CD4-positive, CD25-positive, alpha-beta regulatory T cell (primary cell): ENCODE data around the gene ST6GALNAC5. TPM values are rescaled to one million over a fixed set of nuclear protein-coding genes. Genes with fewer than 3 reads are reported as not detected.
A peak's percentile ranks its signal among the peaks of the same experiment; 100 is the strongest.

ENCODE experiments used
- ATAC-seq, 2 donors: fragments of 150-1000 bp; cut with Tn5 transposase; one replicate each; pipeline ENCODE4 v1.10.0; 2021; ENCODE audit warnings: low read depth in 2 of 2, moderate number of reproducible peaks in 2 of 2, moderate library complexity in 1 of 2
- DNase-seq, 3 donors: peaks; one replicate each; pipeline versions ENCODE4 v3.0.0 to v3.0.0-alpha.2; 2012 to 2022; ENCODE audit warnings: mixed read lengths in 1 of 3
- H3K27ac ChIP-seq: one replicate; pipeline ENCODE4 v1.7.0; 2013; ENCODE audit warnings: mild to moderate bottlenecking, low read length; ENCODE audit not compliant: insufficient read depth, poor library complexity, severe bottlenecking
- H3K27me3 ChIP-seq: one replicate; pipeline ENCODE4 v1.7.0; 2013; ENCODE audit warnings: low read length; ENCODE audit not compliant: control insufficient read depth, insufficient read depth
- H3K36me3 ChIP-seq: one replicate; pipeline ENCODE4 v1.7.0; 2013; ENCODE audit warnings: mild to moderate bottlenecking, low read length, moderate library complexity; ENCODE audit not compliant: control insufficient read depth, insufficient read depth
- H3K4me1 ChIP-seq: 2 replicates; pipeline ENCODE4 v1.7.0; 2013; ENCODE audit warnings: mild to moderate bottlenecking, low read length; ENCODE audit not compliant: insufficient read depth, control insufficient read depth, poor library complexity, severe bottlenecking
- H3K4me3 ChIP-seq: one replicate; pipeline ENCODE4 v1.7.0; 2013; ENCODE audit warnings: low read depth, mild to moderate bottlenecking, low read length, moderate library complexity
- H3K9me3 ChIP-seq, 2 experiments: 1 replicate in 1 of 2; 2 replicates in 1 of 2; pipeline ENCODE4 v1.7.0; 2013; ENCODE audit warnings: low read length in 2 of 2, mild to moderate bottlenecking in 1 of 2, moderate library complexity in 1 of 2; ENCODE audit not compliant: control insufficient read depth in 2 of 2
- H3K27ac Mint-ChIP-seq, 3 donors: one replicate each; pipeline ENCODE4 v1.8.0; 2020 to 2022; ENCODE audit warnings: mild to moderate bottlenecking in 3 of 3, mixed read lengths in 3 of 3, moderate library complexity in 2 of 3
- H3K27me3 Mint-ChIP-seq: one replicate; pipeline ENCODE4 v1.8.0; 2022; ENCODE audit warnings: mild to moderate bottlenecking, mixed read lengths
- H3K36me3 Mint-ChIP-seq: one replicate; pipeline ENCODE4 v1.8.0; 2020; ENCODE audit warnings: mixed read lengths
- H3K4me1 Mint-ChIP-seq, 4 donors: one replicate each; pipeline ENCODE4 v1.8.0; 2020 to 2022; ENCODE audit warnings: mixed read lengths in 4 of 4, mild to moderate bottlenecking in 1 of 4
- H3K4me3 Mint-ChIP-seq, 4 donors: one replicate each; pipeline ENCODE4 v1.8.0; 2020 to 2022; ENCODE audit warnings: mild to moderate bottlenecking in 4 of 4, mixed read lengths in 4 of 4, moderate library complexity in 3 of 4
- H3K9me3 Mint-ChIP-seq, 7 donors: one replicate each; pipeline ENCODE4 v1.8.0; 2020 to 2022; ENCODE audit warnings: mixed read lengths in 7 of 7, mild to moderate bottlenecking in 3 of 7, moderate library complexity in 2 of 7
- polyA plus RNA-seq, 4 donors: library from polyadenylated mRNA; unstranded; fragments of 300-500 nt; fragmentation: Illumina TruSeq; gene quantifications; one replicate each; pipeline ENCODE4 v1.2.3, GENCODE V29; 2021
- total RNA-seq: library from RNA; stranded (reverse); gene quantifications from one replicate; pipeline ENCODE4 v1.2.3, GENCODE V29; 2022

The ST6GALNAC5 gene
- total and polyA plus RNA-seq, 5 donors from 2014 or later, result 0.30 TPM; not detected in 4

- Histone ChIP-seq H3K36me3 (no peaks in the 10 kb centered on the region), H3K27ac (no peak overlapping the region), H3K4me1 (no peaks in the 10 kb centered on the region), H3K9me3 (peaks cover 0 to 4% of the 10 kb centered on the region in 2 experiments), H3K27me3 (no peaks in the 10 kb centered on the region), H3K4me3 (no peak overlapping the region)
- ATAC-seq, result no peak
- Mint-ChIP-seq H3K27me3 (no peaks in the 10 kb centered on the region), H3K9me3 (peaks cover 0 to 7% (median 2%) of the 10 kb centered on the region in 7 donors), H3K4me3 (no peak overlapping the region), H3K27ac (no peak overlapping the region), H3K4me1 (no peaks in the 10 kb centered on the region), H3K36me3 (no peaks in the 10 kb centered on the region)
- DNase-seq, result no peak
Observed at GRCh38 chr1:77040826-77041225, 173.5 kb downstream of the ST6GALNAC5 start.

GRCh38 chr1:77044133-77044849 is 177.0 kb downstream of the ST6GALNAC5 start:
- H3K27me3 ChIP-seq, result peaks cover 3% of the 10 kb centered on the region
- no peak for DNase-seq
- H3K36me3 ChIP-seq, result no peaks in the 10 kb centered on the region
- H3K27ac ChIP-seq, result no peak overlapping the region
- no peak overlapping the region for H3K4me3 ChIP-seq
- H3K4me1 ChIP-seq, result no peaks in the 10 kb centered on the region
- no peaks in the 10 kb centered on the region for H3K9me3 Mint-ChIP-seq
- ATAC-seq, result no peak
- H3K36me3 Mint-ChIP-seq, result no peaks in the 10 kb centered on the region
- H3K9me3 ChIP-seq, result no peaks in the 10 kb centered on the region
- H3K4me1 Mint-ChIP-seq, result peaks cover 6 to 13% (median 8%) of the 10 kb centered on the region in 4 donors
- H3K27ac Mint-ChIP-seq, result no peak overlapping the region
- H3K27me3 Mint-ChIP-seq, result peaks cover 6% of the 10 kb centered on the region
- no peak overlapping the region for H3K4me3 Mint-ChIP-seq

GRCh38 chr1:77047575-77047974 is 180.3 kb downstream of the ST6GALNAC5 start:
- ATAC-seq (no peak), DNase-seq (no peak)
- H3K27ac Mint-ChIP-seq, result no peak overlapping the region
- Histone ChIP-seq H3K36me3 (no peaks in the 10 kb centered on the region), H3K27me3 (peaks cover 3% of the 10 kb centered on the region), H3K4me1 (no peaks in the 10 kb centered on the region), H3K4me3 (no peak overlapping the region), H3K9me3 (no peaks in the 10 kb centered on the region), H3K27ac (no peak overlapping the region)
- no peaks in the 10 kb centered on the region for H3K36me3 Mint-ChIP-seq
- H3K4me1 Mint-ChIP-seq, result peaks cover 6 to 13% (median 8%) of the 10 kb centered on the region in 4 donors
- H3K27me3 Mint-ChIP-seq, result peaks cover 6% of the 10 kb centered on the region
- H3K4me3 Mint-ChIP-seq, result no peak overlapping the region
- H3K9me3 Mint-ChIP-seq, result peaks cover 0 to 2% (median 0%) of the 10 kb centered on the region in 7 donors

GRCh38 chr1:77047978-77048614 is 180.8 kb downstream of the ST6GALNAC5 start:
- Histone ChIP-seq H3K9me3 (no peaks in the 10 kb centered on the region), H3K4me1 (no peaks in the 10 kb centered on the region), H3K27me3 (peaks cover 3% of the 10 kb centered on the region), H3K27ac (no peak overlapping the region), H3K36me3 (no peaks in the 10 kb centered on the region), H3K4me3 (peak overlapping the region; percentile 14)
- H3K4me1 Mint-ChIP-seq, result peaks cover 6 to 13% (median 8%) of the 10 kb centered on the region in 4 donors
- H3K27ac Mint-ChIP-seq, result no peak overlapping the region
- DNase-seq, result no peak
- H3K36me3 Mint-ChIP-seq, result no peaks in the 10 kb centered on the region
- H3K4me3 Mint-ChIP-seq, result peak overlapping the region in 1 of 4 donors; percentile 3
- H3K9me3 Mint-ChIP-seq, result peaks cover 0 to 2% (median 0%) of the 10 kb centered on the region in 7 donors
- H3K27me3 Mint-ChIP-seq, result peaks cover 6% of the 10 kb centered on the region
- ATAC-seq, result no peak

GRCh38 chr1:77048615-77049005 is 181.3 kb downstream of the ST6GALNAC5 start:
- Histone ChIP-seq H3K27ac (no peak overlapping the region), H3K27me3 (peaks cover 3% of the 10 kb centered on the region), H3K9me3 (no peaks in the 10 kb centered on the region), H3K4me3 (no peak overlapping the region), H3K4me1 (no peaks in the 10 kb centered on the region), H3K36me3 (no peaks in the 10 kb centered on the region)
- Mint-ChIP-seq H3K36me3 (no peaks in the 10 kb centered on the region), H3K27ac (no peak overlapping the region), H3K27me3 (peaks cover 6% of the 10 kb centered on the region), H3K9me3 (peaks cover 0 to 2% (median 0%) of the 10 kb centered on the region in 7 donors), H3K4me1 (peaks cover 6 to 13% (median 8%) of the 10 kb centered on the region in 4 donors), H3K4me3 (no peak overlapping the region)
- DNase-seq (no peak), ATAC-seq (no peak)

- no peaks in the 10 kb centered on the region for H3K4me1 ChIP-seq
- Mint-ChIP-seq H3K4me1 (peaks cover 6 to 13% (median 8%) of the 10 kb centered on the region in 4 donors), H3K9me3 (peaks cover 0 to 6% (median 0%) of the 10 kb centered on the region in 7 donors), H3K36me3 (no peaks in the 10 kb centered on the region), H3K27me3 (peaks cover 10% of the 10 kb centered on the region), H3K4me3 (no peak overlapping the region), H3K27ac (no peak overlapping the region)
- peaks cover 3% of the 10 kb centered on the region for H3K27me3 ChIP-seq
- no peak overlapping the region for H3K4me3 ChIP-seq
- no peaks in the 10 kb centered on the region for H3K36me3 ChIP-seq
- no peaks in the 10 kb centered on the region for H3K9me3 ChIP-seq
- H3K27ac ChIP-seq, result no peak overlapping the region
- ATAC-seq (no peak), DNase-seq (no peak)
Observed at GRCh38 chr1:77051425-77051824, 184.1 kb downstream of the ST6GALNAC5 start.

- no peak for DNase-seq
- H3K36me3 Mint-ChIP-seq, result no peaks in the 10 kb centered on the region
- H3K4me3 Mint-ChIP-seq, result no peak overlapping the region
- H3K4me1 Mint-ChIP-seq, result no peaks in the 10 kb centered on the region
- no peak overlapping the region for H3K4me3 ChIP-seq
- peaks cover 10% of the 10 kb centered on the region for H3K27me3 Mint-ChIP-seq
- no peak overlapping the region for H3K27ac ChIP-seq
- ATAC-seq, result no peak
- no peaks in the 10 kb centered on the region for H3K27me3 ChIP-seq
- peaks cover 0 to 4% (median 0%) of the 10 kb centered on the region in 7 donors for H3K9me3 Mint-ChIP-seq
- H3K27ac Mint-ChIP-seq, result no peak overlapping the region
- no peaks in the 10 kb centered on the region for H3K4me1 ChIP-seq
- H3K9me3 ChIP-seq, result no peaks in the 10 kb centered on the region
- H3K36me3 ChIP-seq, result no peaks in the 10 kb centered on the region
Observed at GRCh38 chr1:77056525-77056924, 189.2 kb downstream of the ST6GALNAC5 start.
